Measurements from ENCODE around the gene SMAD6. TPM values are rescaled to one million over a fixed set of nuclear protein-coding genes. Genes with fewer than 3 reads are reported as not detected.

The SMAD6 gene
- total and polyA plus RNA-seq, 2 of the 4 experiments (the other 2 are of a cell fraction): 4.8 to 8.5 TPM

DNA sequence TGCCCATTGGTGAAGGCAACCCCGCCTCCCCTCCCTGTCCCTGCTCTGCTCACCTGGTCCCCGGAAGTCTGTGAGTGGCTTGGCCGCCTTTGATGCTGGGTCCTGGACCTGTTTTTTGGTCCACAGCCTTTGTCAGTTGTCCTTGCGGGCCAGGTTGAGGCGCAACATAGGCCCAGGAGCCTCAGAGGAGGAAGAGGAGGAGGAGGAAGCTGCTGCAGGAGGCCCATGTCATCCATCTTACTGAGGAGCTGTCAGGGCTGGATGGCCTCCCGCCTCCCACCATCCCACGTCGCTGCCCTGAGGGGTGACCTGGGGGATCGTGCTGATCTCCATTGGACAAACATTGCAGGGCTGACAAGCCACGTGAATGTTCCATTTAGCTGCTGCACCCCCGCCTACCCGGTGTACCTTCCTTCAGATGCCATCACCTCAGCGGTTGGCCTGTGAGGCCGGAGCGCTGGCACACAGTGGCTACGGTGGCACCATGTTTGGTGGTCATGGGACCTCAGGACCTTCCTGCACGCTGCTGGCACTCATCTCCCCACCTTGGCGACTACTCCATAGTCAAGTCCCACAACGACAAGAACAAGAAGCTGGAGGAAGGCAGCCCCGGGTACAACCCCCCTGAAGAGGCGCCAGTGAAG lies 106.3 kb downstream of the SMAD6 start:
- H2BK20ac ChIP-seq (ENCODE audit: low read depth, low read length): no peak overlapping the region
- H3K4me3 ChIP-seq (ENCODE audit: insufficient read depth, low read depth, low read length): no peak overlapping the region
- POLR2A ChIA-PET (ENCODE audit: unreplicated experiment): no interaction called here
- H3K56ac ChIP-seq (ENCODE audit: extremely low read depth, insufficient read depth, low read length): no peak overlapping the region
- H4K8ac ChIP-seq (ENCODE audit: low read depth in 2 of 2, low read length in 2 of 2): no peak overlapping the region
- no peaks in the 10 kb centered on the region for H4K20me1 ChIP-seq (ENCODE audit: insufficient read depth, low read length)
- no peak for TF ChIP-seq RFX5 (IDR thresholded peaks at IDR 0.05; ENCODE audit: low read depth, low read length)
- TF ChIP-seq CTCF (conservative IDR thresholded peaks at IDR 0.05; ENCODE audit: low read depth, low read length): no peak
- TF ChIP-seq, protein P1, sequence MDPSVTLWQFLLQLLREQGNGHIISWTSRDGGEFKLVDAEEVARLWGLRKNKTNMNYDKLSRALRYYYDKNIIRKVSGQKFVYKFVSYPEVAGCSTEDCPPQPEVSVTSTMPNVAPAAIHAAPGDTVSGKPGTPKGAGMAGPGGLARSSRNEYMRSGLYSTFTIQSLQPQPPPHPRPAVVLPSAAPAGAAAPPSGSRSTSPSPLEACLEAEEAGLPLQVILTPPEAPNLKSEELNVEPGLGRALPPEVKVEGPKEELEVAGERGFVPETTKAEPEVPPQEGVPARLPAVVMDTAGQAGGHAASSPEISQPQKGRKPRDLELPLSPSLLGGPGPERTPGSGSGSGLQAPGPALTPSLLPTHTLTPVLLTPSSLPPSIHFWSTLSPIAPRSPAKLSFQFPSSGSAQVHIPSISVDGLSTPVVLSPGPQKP (IDR thresholded peaks at IDR 0.05; ENCODE audit: borderline replicate concordance, low read depth, low read length): no peak
- TF ChIP-seq, protein P2, sequence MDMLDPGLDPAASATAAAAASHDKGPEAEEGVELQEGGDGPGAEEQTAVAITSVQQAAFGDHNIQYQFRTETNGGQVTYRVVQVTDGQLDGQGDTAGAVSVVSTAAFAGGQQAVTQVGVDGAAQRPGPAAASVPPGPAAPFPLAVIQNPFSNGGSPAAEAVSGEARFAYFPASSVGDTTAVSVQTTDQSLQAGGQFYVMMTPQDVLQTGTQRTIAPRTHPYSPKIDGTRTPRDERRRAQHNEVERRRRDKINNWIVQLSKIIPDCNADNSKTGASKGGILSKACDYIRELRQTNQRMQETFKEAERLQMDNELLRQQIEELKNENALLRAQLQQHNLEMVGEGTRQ (IDR thresholded peaks at IDR 0.05; ENCODE audit: low read depth, low read length): no peak
- TF ChIP-seq MAZ (IDR thresholded peaks at IDR 0.05; ENCODE audit: borderline replicate concordance, low read depth, low read length): no peak
- no peak for TF ChIP-seq CEBPB (IDR thresholded peaks at IDR 0.05; ENCODE audit: low read depth, low read length)
- no peak for TF ChIP-seq MXI1 (IDR thresholded peaks at IDR 0.05; ENCODE audit: borderline replicate concordance, low read depth, low read length)
- no peak for TF ChIP-seq NFE2L2 (IDR thresholded peaks at IDR 0.05; ENCODE audit: low read depth, low read length)
- no peak for TF ChIP-seq BHLHE40 (IDR thresholded peaks at IDR 0.05; ENCODE audit: low read depth, low read length)
- no peak for TF ChIP-seq CHD1 (IDR thresholded peaks at IDR 0.05; ENCODE audit: low read depth, low read length)
- TF ChIP-seq RCOR1 (IDR thresholded peaks at IDR 0.05; ENCODE audit: insufficient replicate concordance, low read length): no peak
- TF ChIP-seq MAFK (IDR thresholded peaks at IDR 0.05; ENCODE audit: low read depth, low read length): no peak
- no peak overlapping the region for H3K4ac ChIP-seq (ENCODE audit: low read depth, low read length)
- peak overlapping the region; percentile 22; the same call in 1 of the 2 replicates for H2BK120ac ChIP-seq (ENCODE audit: low read depth, low read length)
- peak overlapping the region; percentile 11; the same call in 1 of the 2 replicates for H2AK5ac ChIP-seq (ENCODE audit: low read depth, low read length)
- no peak overlapping the region for H3K14ac ChIP-seq (replicated peaks; ENCODE audit: low read depth, low read length)
- in situ Hi-C loops (cut with MboI; ENCODE audit: low sequenced_read_pairs): no loop called here
- no peak overlapping the region for H3K23ac ChIP-seq (ENCODE audit: low read depth, low read length)
- no peak for DNase-seq
- no peak overlapping the region for H3K4me2 ChIP-seq (ENCODE audit: low read depth, low read length)
- H3K4me1 ChIP-seq (ENCODE audit: control insufficient read depth, insufficient read depth, low read length): peaks cover 12% of the 10 kb centered on the region
- no peak overlapping the region for H2BK5ac ChIP-seq (ENCODE audit: low read depth, low read length, poor library complexity, severe bottlenecking)
- no peaks in the 10 kb centered on the region for H3K27me3 ChIP-seq (ENCODE audit: control insufficient read depth, insufficient read depth, low read length)
- peaks cover 0 to 19% of the 10 kb centered on the region in 2 experiments; a peak in 2 of 4 replicates for H3K79me1 ChIP-seq (ENCODE audit: low read depth in 1 of 2, low read length in 2 of 2)
- CTCF ChIA-PET: no interaction called here
- H3K9me1 ChIP-seq (ENCODE audit: insufficient read depth, low read length): peaks cover 19% of the 10 kb centered on the region; the same call in 1 of the 2 replicates
- H3K27ac ChIP-seq (ENCODE audit: insufficient read depth, low read length): no peak overlapping the region
- peak overlapping the region; percentile 42 for H2AK9ac ChIP-seq (replicated peaks; ENCODE audit: low read depth, low read length, poor library complexity)
- no peak overlapping the region for H4K91ac ChIP-seq (ENCODE audit: insufficient read depth, low read depth, low read length)
- intact Hi-C loops (cut with micrococcal nuclease): no loop called here
- H3K36me3 ChIP-seq (ENCODE audit: control insufficient read depth, insufficient read depth, low read length): no peaks in the 10 kb centered on the region
- H2AFZ ChIP-seq (replicated peaks; ENCODE audit: low read length, poor library complexity): peak overlapping the region; percentile 67
- dilution Hi-C loops (cut with HindIII; ENCODE audit: low sequenced_read_pairs, unreplicated experiment): no loop called here
- WGBS, 2 experiments (ENCODE audit: extremely low coverage in 2 of 2, insufficient read length in 1 of 2): 94% methylated on average over 7 of the region's 21 CpGs; no CpG with 5 or more reads in 1 of the 2 experiments
- H4K5ac ChIP-seq (ENCODE audit: low read depth, low read length): no peak overlapping the region
- H3K18ac ChIP-seq (ENCODE audit: low read depth, low read length): no peak overlapping the region
- no peak for ATAC-seq (ENCODE audit: low read depth)
- no peak overlapping the region for H3K9ac ChIP-seq (ENCODE audit: low read depth, low read length)
- no TSS peak for BruUV-seq (replicated peaks)
- H3K9me3 ChIP-seq (ENCODE audit: control insufficient read depth, insufficient read depth, low read length): no peaks in the 10 kb centered on the region
- no peak overlapping the region for H2BK15ac ChIP-seq (ENCODE audit: low read depth, low read length)

Data from IMR-90 (cell line).